H1 (cell line): Measurements from ENCODE around the gene VAMP4.

ENCODE experiments used
- CEBPB ChIP-seq: IDR thresholded peaks from 2 replicates; pipeline ENCODE4 v1.6.1; 2012; ENCODE audit warnings: low read depth, low read length
- EZH2 ChIP-seq: fragments of 200-600 bp; sonication (generic); IDR thresholded peaks from 2 replicates; pipeline ENCODE4 v1.7.1; 2012; ENCODE audit warnings: low read depth, mild to moderate bottlenecking, moderate library complexity, low read length, inconsistent platforms; ENCODE audit not compliant: severe bottlenecking
- POLR2A ChIP-seq, 2 experiments: IDR thresholded peaks; 1 replicate in 1 of 2; 2 replicates in 1 of 2; pipeline ENCODE4 v1.6.1; 2011; ENCODE audit warnings: low read depth in 2 of 2, low read length in 2 of 2, mild to moderate bottlenecking in 2 of 2; ENCODE audit errors: control extremely low read depth in 1 of 2
- RBBP5 ChIP-seq: IDR thresholded peaks from 2 replicates; pipeline ENCODE4 v1.7.1; 2012; ENCODE audit warnings: low read depth, mild to moderate bottlenecking, inconsistent platforms, low read length, moderate library complexity, borderline replicate concordance
- SIN3A ChIP-seq, 2 experiments: IDR thresholded peaks in 1 of 2; conservative IDR thresholded peaks in 1 of 2; 2 replicates each; pipeline ENCODE4 v1.6.1; 2011 to 2012; ENCODE audit warnings: low read length in 2 of 2, improper control_type of control experiment in 1 of 2, low read depth in 1 of 2, mild to moderate bottlenecking in 1 of 2
- TAF1 ChIP-seq: IDR thresholded peaks from 2 replicates; pipeline ENCODE4 v1.6.1; 2011; ENCODE audit warnings: mild to moderate bottlenecking, low read depth, low read length
- TF ChIP-seq, protein P1 (sequence below), 3 experiments: IDR thresholded peaks; 1 replicate in 2 of 3; 2 replicates in 1 of 3; pipeline versions ENCODE4 v1.5.1 to v1.6.1; 2011; ENCODE audit warnings: low read length in 3 of 3, mild to moderate bottlenecking in 3 of 3, inconsistent platforms in 2 of 3, low read depth in 1 of 3, moderate library complexity in 1 of 3; ENCODE audit not compliant: insufficient read depth in 1 of 3; ENCODE audit errors: control extremely low read depth in 1 of 3
- TF ChIP-seq, protein P2 (sequence below): IDR thresholded peaks from 2 replicates; pipeline ENCODE4 v1.6.1; 2012; ENCODE audit warnings: inconsistent platforms
- TF ChIP-seq, protein P3 (sequence below): IDR thresholded peaks from 2 replicates; pipeline ENCODE4 v1.6.1; 2011; ENCODE audit warnings: low read length, improper control_type of control experiment

DNA sequence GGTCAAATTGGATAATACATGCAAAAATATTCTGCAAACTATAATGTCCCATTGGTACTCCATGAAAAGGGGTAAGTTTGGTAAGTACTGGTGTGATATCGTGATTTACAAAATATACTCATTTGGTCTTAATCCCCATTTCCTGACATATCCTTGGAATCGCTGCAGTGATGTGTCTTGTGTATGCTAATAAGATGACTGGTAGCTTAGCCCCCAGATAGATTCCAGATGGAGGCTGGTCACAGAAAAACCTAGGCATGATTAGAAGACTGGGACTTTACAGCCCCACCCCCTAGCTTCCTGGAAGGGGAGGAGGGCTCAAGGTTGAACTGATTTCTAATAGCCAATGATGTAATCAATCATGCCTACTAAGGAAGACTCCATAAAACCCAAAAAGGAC, 3.0 kb downstream of the VAMP4 start:
- TF ChIP-seq EZH2 = no peak
- TF ChIP-seq POLR2A (IDR thresholded peaks at IDR 0.05; ENCODE audit: control extremely low read depth in 1 of 2, low read depth in 2 of 2, low read length in 2 of 2) = no peak
- TF ChIP-seq, protein P1, sequence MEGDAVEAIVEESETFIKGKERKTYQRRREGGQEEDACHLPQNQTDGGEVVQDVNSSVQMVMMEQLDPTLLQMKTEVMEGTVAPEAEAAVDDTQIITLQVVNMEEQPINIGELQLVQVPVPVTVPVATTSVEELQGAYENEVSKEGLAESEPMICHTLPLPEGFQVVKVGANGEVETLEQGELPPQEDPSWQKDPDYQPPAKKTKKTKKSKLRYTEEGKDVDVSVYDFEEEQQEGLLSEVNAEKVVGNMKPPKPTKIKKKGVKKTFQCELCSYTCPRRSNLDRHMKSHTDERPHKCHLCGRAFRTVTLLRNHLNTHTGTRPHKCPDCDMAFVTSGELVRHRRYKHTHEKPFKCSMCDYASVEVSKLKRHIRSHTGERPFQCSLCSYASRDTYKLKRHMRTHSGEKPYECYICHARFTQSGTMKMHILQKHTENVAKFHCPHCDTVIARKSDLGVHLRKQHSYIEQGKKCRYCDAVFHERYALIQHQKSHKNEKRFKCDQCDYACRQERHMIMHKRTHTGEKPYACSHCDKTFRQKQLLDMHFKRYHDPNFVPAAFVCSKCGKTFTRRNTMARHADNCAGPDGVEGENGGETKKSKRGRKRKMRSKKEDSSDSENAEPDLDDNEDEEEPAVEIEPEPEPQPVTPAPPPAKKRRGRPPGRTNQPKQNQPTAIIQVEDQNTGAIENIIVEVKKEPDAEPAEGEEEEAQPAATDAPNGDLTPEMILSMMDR (IDR thresholded peaks at IDR 0.05; ENCODE audit: control extremely low read depth in 1 of 3, insufficient read depth in 1 of 3, low read depth in 1 of 3, low read length in 3 of 3) = no peak
- TF ChIP-seq, protein P2, sequence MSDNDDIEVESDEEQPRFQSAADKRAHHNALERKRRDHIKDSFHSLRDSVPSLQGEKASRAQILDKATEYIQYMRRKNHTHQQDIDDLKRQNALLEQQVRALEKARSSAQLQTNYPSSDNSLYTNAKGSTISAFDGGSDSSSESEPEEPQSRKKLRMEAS = no peak
- no peak for TF ChIP-seq SIN3A (conservative IDR thresholded peaks at IDR 0.05 in 1 of 2, IDR thresholded peaks at IDR 0.05 in 1 of 2; ENCODE audit: low read depth in 1 of 2, low read length in 2 of 2)
- TF ChIP-seq RBBP5 = no peak
- no peak for TF ChIP-seq TAF1
- no peak for TF ChIP-seq CEBPB
- TF ChIP-seq, protein P3, sequence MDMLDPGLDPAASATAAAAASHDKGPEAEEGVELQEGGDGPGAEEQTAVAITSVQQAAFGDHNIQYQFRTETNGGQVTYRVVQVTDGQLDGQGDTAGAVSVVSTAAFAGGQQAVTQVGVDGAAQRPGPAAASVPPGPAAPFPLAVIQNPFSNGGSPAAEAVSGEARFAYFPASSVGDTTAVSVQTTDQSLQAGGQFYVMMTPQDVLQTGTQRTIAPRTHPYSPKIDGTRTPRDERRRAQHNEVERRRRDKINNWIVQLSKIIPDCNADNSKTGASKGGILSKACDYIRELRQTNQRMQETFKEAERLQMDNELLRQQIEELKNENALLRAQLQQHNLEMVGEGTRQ = no peak
